ENCODE results near the gene TNIK. TPM values are rescaled to one million over a fixed set of nuclear protein-coding genes. Genes with fewer than 3 reads are reported as not detected.
"Not testable (repeated sequence)": the region's sequence is repeated elsewhere in the genome, so short reads cannot be mapped to it uniquely, and the experiment has no call there.

Gene TNIK
- total RNA-seq, 1 donor from 2014 or later = 42.2 TPM

DNA sequence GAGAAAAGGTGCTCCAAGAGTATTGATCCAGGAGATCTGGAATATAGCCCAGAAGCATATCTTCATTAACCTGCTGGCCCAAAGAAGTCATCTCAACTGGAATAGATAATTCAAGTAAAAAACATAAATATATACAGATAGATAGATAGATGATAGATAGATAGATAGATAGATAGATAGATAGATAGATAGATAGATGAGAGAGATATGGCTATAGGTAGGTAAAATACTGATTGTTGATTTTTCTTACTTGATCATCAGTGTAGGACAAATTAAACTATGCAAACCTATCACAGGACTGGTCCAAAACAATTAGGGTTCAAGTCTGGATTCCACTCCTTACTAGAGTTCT lies 83.6 kb downstream of the TNIK start:
- intact Hi-C loops (cut with DNase I) = no loop called here
- DNase-seq (ENCODE audit: low spot score) = no peak

- no peak for DNase-seq (ENCODE audit: low spot score)
- intact Hi-C loops (cut with DNase I) = no loop called here
Measured at GRCh38 chr3:171375666-171376595, 84.3 kb downstream of the TNIK start.

- DNase-seq (ENCODE audit: low spot score) = no peak
- intact Hi-C loops (cut with DNase I) = no loop called here
Measured at GRCh38 chr3:171374661-171375285, 85.4 kb downstream of the TNIK start.

DNA sequence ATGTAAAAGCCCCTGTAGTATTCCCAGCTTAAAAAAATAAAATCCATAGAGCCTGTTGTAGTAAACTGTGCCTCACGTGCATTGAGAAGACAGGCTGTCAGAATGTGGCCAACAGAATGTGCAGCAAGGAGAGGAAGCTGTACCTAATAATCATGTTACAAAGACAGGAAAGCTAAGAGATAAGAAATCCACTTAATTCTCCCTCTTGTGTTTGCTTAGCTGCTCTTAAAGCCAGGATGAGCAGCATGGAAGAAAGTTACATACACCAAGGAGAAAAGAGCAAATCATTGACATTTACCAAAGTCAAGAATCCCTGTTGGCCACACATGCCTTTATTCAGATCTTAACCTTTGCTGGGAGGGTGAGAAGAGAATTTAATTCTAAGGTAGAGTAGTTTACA lies 85.9 kb downstream of the TNIK start:
- DNase-seq (ENCODE audit: low spot score) = no peak
- intact Hi-C loops (cut with DNase I) = no loop called here

DNA sequence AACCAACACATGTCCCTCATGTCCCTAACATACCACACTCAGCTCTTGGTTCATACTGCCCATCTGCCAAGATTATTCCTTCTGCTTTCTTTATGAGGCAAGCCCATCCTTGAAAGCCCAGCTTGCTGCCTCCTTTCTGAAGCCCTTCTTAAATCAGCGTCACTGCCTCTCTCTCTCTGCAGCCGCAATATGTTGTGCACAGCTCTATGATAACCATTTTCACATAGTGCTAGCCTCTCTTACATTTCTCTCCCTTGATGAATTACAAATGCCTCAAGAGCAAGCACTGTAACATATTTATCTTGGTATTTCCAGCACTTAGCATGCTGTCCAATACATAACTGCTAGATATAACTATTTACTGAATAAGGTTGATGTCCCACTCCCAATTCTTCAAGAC lies 86.5 kb downstream of the TNIK start:
- no peak for DNase-seq (ENCODE audit: low spot score)
- intact Hi-C loops (cut with DNase I) = no loop called here

DNA sequence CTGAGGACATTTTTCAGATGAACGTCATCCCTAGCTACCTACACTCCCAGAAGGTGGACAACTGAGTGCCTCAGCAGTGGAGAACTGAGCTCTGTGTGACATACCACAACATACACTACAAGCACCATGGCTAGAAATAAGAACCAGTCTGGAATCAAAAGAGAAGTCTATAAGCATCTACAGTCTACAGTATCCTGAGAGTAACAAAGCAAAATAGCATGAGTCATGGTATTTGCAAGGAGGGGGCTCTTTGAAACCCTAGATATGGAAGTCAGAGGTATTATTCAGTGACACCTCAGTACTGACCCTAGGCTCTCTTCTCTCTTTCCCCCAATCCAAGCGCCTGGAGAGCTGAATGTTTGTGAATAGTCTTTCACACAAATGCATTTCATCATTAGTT lies 87.5 kb downstream of the TNIK start:
- intact Hi-C loops (cut with DNase I) = no loop called here

GRCh38 chr3:171371354-171371753 lies 88.9 kb downstream of the TNIK start:
- intact Hi-C loops (cut with DNase I) = no loop called here
- DNase-seq (ENCODE audit: low spot score) = no peak

More for the DNA sequence above, 87.5 kb downstream of the TNIK start:
- DNase-seq (ENCODE audit: low spot score) = no peak

DNA sequence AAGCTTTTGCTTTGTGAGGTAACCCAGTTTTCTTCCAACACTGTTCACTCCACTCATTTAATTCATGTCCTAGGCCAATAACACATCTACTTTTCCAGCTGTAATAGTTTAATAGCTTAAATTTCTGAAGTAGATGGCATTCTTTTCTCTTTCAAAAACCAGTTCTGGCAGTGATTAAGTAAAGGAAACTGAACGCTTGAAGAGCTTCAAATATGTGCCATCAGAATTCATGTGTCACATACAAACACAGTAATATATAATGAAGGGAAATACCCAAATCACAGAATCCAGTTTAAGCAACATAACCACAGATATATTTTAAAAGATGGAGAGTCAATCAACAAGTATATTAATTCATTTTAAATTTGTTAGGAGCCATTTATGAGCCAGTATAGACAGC lies 91.0 kb downstream of the TNIK start:
- intact Hi-C loops (cut with DNase I) = no loop called here
- DNase-seq (ENCODE audit: low spot score) = no peak

DNA sequence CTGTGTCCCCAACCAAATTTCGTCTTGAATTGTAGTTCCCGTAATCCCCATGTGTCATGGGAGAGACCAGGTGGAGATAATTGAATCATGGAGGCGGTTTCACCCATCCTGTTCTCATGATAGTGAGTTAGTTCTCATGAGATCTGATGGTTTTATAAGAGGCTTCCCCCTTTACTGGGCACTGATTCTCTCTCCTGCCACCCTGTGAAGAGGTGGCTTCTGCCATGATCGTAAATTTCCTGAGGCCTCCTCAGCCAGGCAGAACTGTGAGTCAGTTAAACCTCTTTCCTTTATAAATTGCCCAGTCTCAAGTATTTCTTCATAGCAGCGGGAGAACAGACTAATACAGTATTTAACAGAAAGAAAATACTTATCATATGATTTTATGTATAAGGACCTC lies 93.5 kb downstream of the TNIK start:
- intact Hi-C loops (cut with DNase I); DNase-seq (ENCODE audit: low spot score): not testable (repeated sequence)

DNA sequence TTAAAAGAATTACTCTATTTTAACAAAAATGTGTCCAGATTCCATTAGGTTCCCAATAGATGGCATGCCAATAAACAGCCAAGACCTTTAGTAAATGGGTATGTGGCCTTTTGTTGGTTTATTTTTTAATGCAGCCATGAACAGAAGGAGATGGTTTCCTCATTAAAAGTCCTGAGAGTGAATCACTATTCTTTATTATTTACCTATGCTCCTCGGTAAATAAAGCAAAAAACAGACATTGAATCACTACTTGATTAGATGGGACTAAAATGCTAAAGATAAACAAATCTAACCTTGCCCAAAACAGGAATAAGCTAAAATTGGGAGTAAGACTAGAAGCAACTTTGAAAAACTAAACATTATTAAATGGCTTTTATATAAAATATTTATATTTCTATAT lies 94.2 kb downstream of the TNIK start:
- intact Hi-C loops (cut with DNase I) = no loop called here
- no peak for DNase-seq (ENCODE audit: low spot score)

- DNase-seq (ENCODE audit: low spot score) = no peak
- intact Hi-C loops (cut with DNase I) = no loop called here
Measured at GRCh38 chr3:171365489-171365888, 94.7 kb downstream of the TNIK start.

DNA sequence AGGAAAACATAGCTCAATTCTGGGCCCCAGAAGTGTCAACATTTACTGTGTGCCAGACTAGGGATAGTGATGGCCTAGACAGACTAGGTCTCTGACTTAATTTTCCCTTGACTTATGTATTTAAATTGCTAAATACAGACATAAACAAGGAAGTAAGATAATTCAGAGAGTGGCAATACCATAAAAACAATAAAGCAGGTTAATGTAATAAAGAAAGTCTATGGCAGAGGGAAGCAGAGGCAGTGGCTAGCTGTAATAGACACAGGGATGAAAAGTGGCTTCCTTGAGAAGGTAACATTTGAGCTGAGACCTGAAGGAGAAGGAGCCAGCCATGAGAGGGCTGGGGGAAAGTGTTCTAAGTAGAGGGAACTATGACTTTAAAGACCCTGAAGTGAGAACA lies 95.7 kb downstream of the TNIK start:
- no peak for DNase-seq (ENCODE audit: low spot score)
- intact Hi-C loops (cut with DNase I) = no loop called here

- intact Hi-C loops (cut with DNase I) = no loop called here
- DNase-seq (ENCODE audit: low spot score) = no peak
Measured at GRCh38 chr3:171363202-171363601, 97.0 kb downstream of the TNIK start.

- intact Hi-C loops (cut with DNase I) = no loop called here
- DNase-seq (ENCODE audit: low spot score) = no peak
Measured at GRCh38 chr3:171362575-171362974, 97.6 kb downstream of the TNIK start.

DNA sequence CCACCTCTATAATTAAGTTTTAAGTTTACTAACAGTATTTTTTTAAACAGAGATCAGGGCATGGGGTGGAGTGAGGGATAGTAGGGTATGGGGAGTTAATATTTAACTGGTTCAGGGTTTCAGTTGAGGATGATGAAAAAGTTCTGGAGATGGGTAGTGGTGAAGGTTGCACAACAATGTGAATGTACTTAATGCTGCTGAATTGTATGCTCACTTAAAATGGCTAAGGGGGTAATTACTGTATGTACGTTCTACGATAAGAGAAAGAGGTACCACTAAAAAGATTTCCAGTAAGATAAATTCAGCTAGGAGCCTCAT lies 101.4 kb downstream of the TNIK start:
- intact Hi-C loops (cut with DNase I) = no loop called here
- DNase-seq (ENCODE audit: low spot score) = no peak

GRCh38 chr3:171358181-171358880 lies 101.9 kb downstream of the TNIK start:
- intact Hi-C loops (cut with DNase I) = no loop called here
- DNase-seq (ENCODE audit: low spot score) = no peak

DNA sequence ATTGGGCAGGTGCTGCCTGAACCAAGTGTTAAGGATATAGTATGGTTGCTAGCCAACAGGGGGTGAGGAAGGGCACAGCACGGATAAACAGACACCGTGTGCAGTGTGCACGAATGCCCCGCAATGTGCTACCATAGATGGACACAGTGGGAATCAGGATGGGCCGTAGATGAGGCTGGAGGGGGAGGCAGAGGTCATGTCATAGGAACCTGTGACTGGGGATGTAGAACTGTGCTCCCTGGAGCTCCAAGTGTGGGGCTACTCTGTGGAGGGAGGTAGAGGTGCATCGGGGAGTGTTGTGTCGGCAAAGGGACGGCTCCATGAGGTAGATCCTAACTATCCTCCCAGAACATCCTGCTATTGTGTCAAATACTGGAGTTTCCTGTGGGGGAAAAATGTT lies 102.5 kb downstream of the TNIK start:
- no peak for DNase-seq (ENCODE audit: low spot score)
- intact Hi-C loops (cut with DNase I) = no loop called here

GRCh38 chr3:171356251-171356650 lies 104.0 kb downstream of the TNIK start:
- no peak for DNase-seq (ENCODE audit: low spot score)
- intact Hi-C loops (cut with DNase I) = no loop called here

DNA sequence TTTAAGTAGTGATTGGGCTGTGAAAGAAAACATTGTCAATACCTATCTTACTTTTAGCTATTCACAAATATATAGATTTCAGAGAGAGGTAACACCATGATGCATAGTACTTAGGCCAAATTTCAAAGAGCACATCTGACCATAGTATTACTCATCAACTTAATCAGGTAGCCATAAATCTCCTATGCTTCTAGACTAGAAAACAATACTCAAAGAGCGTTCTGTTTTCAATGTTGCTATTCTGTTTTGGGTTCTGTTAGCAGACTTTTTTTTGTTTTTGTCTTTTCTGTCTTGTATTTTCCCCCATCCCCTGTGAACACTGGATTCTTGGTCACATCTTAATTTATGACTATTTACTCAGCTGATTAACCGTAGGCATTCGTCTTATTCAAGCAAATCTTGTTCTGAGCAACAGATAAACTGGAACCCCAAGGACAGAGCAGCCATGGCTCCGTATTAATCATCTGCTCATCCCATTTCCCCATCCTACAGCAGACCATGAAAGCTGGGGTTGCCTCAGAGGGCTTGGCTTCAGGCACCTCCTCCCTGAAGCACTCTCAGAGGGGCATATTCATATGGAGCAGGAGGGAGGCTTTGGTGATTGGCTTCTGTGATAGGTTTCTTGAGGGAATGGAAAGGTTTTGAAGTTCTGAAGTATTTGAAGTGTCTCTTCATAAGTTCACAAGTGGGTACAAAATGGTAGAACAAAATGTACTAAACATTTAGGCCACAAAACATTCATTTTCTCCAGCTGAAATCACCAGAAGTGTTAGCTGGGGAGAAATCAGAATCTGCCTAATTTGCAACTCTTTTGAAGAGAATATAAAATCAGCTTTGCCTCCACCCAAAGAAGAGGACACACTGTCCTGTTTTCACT lies 105.3 kb downstream of the TNIK start:
- no peak for DNase-seq (ENCODE audit: low spot score)
- intact Hi-C loops (cut with DNase I) = no loop called here
